K562 (cell line): ENCODE measurements around the gene ADAM15. TPM values are rescaled to one million over a fixed set of nuclear protein-coding genes. Genes with fewer than 3 reads are reported as not detected.

Experiments
- ATAC-seq: fragments of 200-7000 bp; cut with Tn5 transposase; 3 replicates; pipeline ENCODE4 v1.9.1; 2020; ENCODE audit warnings: moderate library complexity
- BruUV-seq: library from RNA; stranded (reverse); fragments of 400-500 nt; replicated peaks from 2 replicates; lab custom pipeline; 2021; lab: Mats Ljungman, UMichigan
- CTCF ChIA-PET: fragments of 300-600 bp; formaldehyde crosslinking; extraction: SDS; loops from one replicate; lab custom pipeline; 2021; ENCODE audit warnings: low intra/inter-chr PET ratio; lab: Yijun Ruan, JAX
- POLR2A ChIA-PET: fragments of 300-600, 350-650 bp; sonication (Branson Sonifier 250); formaldehyde crosslinking; extraction: SDS; loops from one replicate; lab custom pipeline; 2021; ENCODE audit warnings: antibody characterized with exemption, inconsistent platforms; lab: Yijun Ruan, JAX
- DNase-seq, 4 experiments: peaks; one replicate each; pipeline versions ENCODE4 v3.0.0 to v3.0.0-alpha.2; 2011 to 2018; ENCODE audit warnings: low spot score in 3 of 4, mixed read lengths in 3 of 4; ENCODE audit errors: extremely low read depth in 1 of 4
- FAIRE-seq: peaks from 2 replicates; lab custom pipeline; 2011; peaks lifted over from hg19 to GRCh38; lab: Jason Lieb, UNC
- H2AFZ ChIP-seq: 2 replicates; pipeline ENCODE4 v1.6.0; 2011; ENCODE audit warnings: low read depth, low read length, control low read depth, inconsistent platforms
- H3K27ac ChIP-seq: fragments of 200-600 bp; 3 replicates; pipeline ENCODE4 v1.8.0; 2011; ENCODE audit warnings: low read depth, mild to moderate bottlenecking, control low read depth, inconsistent platforms, low read length, moderate library complexity, mixed read lengths; ENCODE audit errors: extremely low read depth
- H3K27me3 ChIP-seq, 2 experiments: fragments of 300-600 bp in 1 of 2; 2 replicates in 1 of 2; 3 replicates in 1 of 2; pipeline versions ENCODE4 v1.6.0 to v1.8.0; 2011; ENCODE audit warnings: inconsistent platforms in 2 of 2, low read length in 2 of 2, mild to moderate bottlenecking in 1 of 2, mixed read lengths in 1 of 2, moderate library complexity in 1 of 2; ENCODE audit not compliant: control insufficient read depth in 2 of 2, insufficient read depth in 2 of 2
- H3K36me3 ChIP-seq: fragments of 300-600 bp; 3 replicates; pipeline ENCODE4 v1.8.0; 2011; ENCODE audit warnings: mild to moderate bottlenecking, low read length, inconsistent platforms; ENCODE audit not compliant: control insufficient read depth, insufficient read depth
- H3K4me1 ChIP-seq, 2 experiments: fragments of 200-600 bp in 1 of 2; replicated peaks in 1 of 2; 2 replicates in 1 of 2; 3 replicates in 1 of 2; pipeline versions ENCODE4 v1.5.1 to v1.8.0; 2011; ENCODE audit warnings: inconsistent platforms in 2 of 2, low read length in 2 of 2, mild to moderate bottlenecking in 1 of 2, mixed read lengths in 1 of 2, moderate library complexity in 1 of 2; ENCODE audit not compliant: control insufficient read depth in 2 of 2, insufficient read depth in 2 of 2
- H3K4me2 ChIP-seq: 2 replicates; pipeline ENCODE4 v1.6.1; 2011; ENCODE audit warnings: low read length, control low read depth, inconsistent platforms, mixed read lengths; ENCODE audit not compliant: insufficient read depth
- H3K4me3 ChIP-seq: fragments of 200-600 bp; sonication (generic), shearing (Covaris generic); 2 replicates; pipeline ENCODE4 v1.5.1; 2016; ENCODE audit warnings: control low read depth, inconsistent platforms
- H3K79me2 ChIP-seq: fragments of 200-600 bp; 3 replicates; pipeline ENCODE4 v1.8.0; 2011; ENCODE audit warnings: low read length, inconsistent platforms; ENCODE audit not compliant: control insufficient read depth, insufficient read depth
- H3K9ac ChIP-seq, 2 experiments: 2 replicates each; pipeline versions ENCODE4 v1.6.0 to v1.6.1; 2011; ENCODE audit warnings: low read depth in 2 of 2, low read length in 2 of 2, control low read depth in 1 of 2, inconsistent platforms in 1 of 2, mild to moderate bottlenecking in 1 of 2, mixed read lengths in 1 of 2; ENCODE audit not compliant: insufficient read depth in 1 of 2
- H3K9me1 ChIP-seq: one replicate; pipeline ENCODE4 v1.6.0; 2011; ENCODE audit warnings: inconsistent platforms, mild to moderate bottlenecking, low read length, moderate library complexity; ENCODE audit not compliant: control insufficient read depth, insufficient read depth
- H3K9me3 ChIP-seq: replicated peaks from 2 replicates; pipeline ENCODE4 v1.5.1; 2011; ENCODE audit warnings: low read depth, low read length, inconsistent platforms; ENCODE audit not compliant: control insufficient read depth, insufficient read depth
- H4K20me1 ChIP-seq: replicated peaks from 2 replicates; pipeline ENCODE4 v1.6.1; 2011; ENCODE audit warnings: low read length, inconsistent platforms, mixed read lengths; ENCODE audit not compliant: control insufficient read depth, insufficient read depth
- CTBP1 ChIP-seq: fragments of 450-650 bp; IDR thresholded peaks from 2 replicates; pipeline ENCODE4 v1.6.1; 2016; ENCODE audit warnings: borderline replicate concordance
- DPF2 ChIP-seq: fragments of 450-650 bp; IDR thresholded peaks from 2 replicates; pipeline ENCODE4 v1.6.1; 2016
- IRF2 ChIP-seq: sonication (generic); formaldehyde crosslinking; IDR thresholded peaks from 2 replicates; pipeline ENCODE4 v1.8.1; 2022; ENCODE audit warnings: mild to moderate bottlenecking, missing genetic modification reagents
- MAX ChIP-seq: sonication (generic); formaldehyde crosslinking; IDR thresholded peaks from 2 replicates; pipeline ENCODE4 v1.9.0; 2022; ENCODE audit warnings: mild to moderate bottlenecking, missing genetic modification reagents
- MBD1 ChIP-seq: fragments of 250-450 bp; sonication (Bioruptor Pico); IDR thresholded peaks from 2 replicates; pipeline ENCODE4 v1.8.0; 2022; ENCODE audit warnings: inconsistent platforms
- PHB2 ChIP-seq: fragments of 450-650 bp; IDR thresholded peaks from 2 replicates; pipeline ENCODE4 v1.6.1; 2017; ENCODE audit warnings: low read depth
- XRCC4 ChIP-seq: IDR thresholded peaks from one replicate; pipeline ENCODE4 v1.6.1; 2011; ENCODE audit not compliant: insufficient read depth, insufficient read length; ENCODE audit errors: extremely low read depth
- ZNF583 ChIP-seq: fragments of 250-450 bp; sonication (Bioruptor Pico); IDR thresholded peaks from 2 replicates; pipeline ENCODE4 v1.4.0; 2020
- ZNF764 ChIP-seq: fragments of 250-450 bp; sonication (Bioruptor Pico); IDR thresholded peaks from 2 replicates; pipeline ENCODE4 v1.4.0; 2020; ENCODE audit warnings: low read depth, mild to moderate bottlenecking, moderate library complexity
- ZNF79 ChIP-seq: fragments of 250-450 bp; sonication (Bioruptor Pico); IDR thresholded peaks from 2 replicates; pipeline ENCODE4 v1.4.0; 2020; ENCODE audit warnings: low read depth, mild to moderate bottlenecking, moderate library complexity
- WGBS: fragments of 100-300 bp; shearing (Covaris generic); methylation state at CpG from one replicate; pipeline ENCODE4 v1.1.6; 2016; ENCODE audit warnings: low coverage, mixed read lengths; ENCODE audit not compliant: insufficient coverage; ENCODE audit errors: missing lambda C conversion rate; 5-methylcytosine and 5-hydroxymethylcytosine counted together
- in situ Hi-C: fragments of 300-500 bp; cut with MboI; formaldehyde crosslinking; loops from 4 replicates; pipeline ENCODE4 v1.15.0; 2018; ENCODE audit warnings: inconsistent platforms, mixed read lengths
- intact Hi-C: fragments of 100-400 bp; cut with micrococcal nuclease; formaldehyde crosslinking; loops from 2 replicates; pipeline ENCODE4 v1.14.2; 2022
- polyA plus RNA-seq, 8 experiments: library from polyadenylated mRNA; depleted of rRNA in 4 of 8; stranded (reverse) in 5 of 8; unstranded in 3 of 8; fragments of >200 nt; fragmentation: Nextera tagmentation in 2 of 8; fragmentation: Illumina TruSeq in 1 of 8; extraction: Ambion mirVana in 2 of 8; extraction: Trizol in 1 of 8; gene quantifications; 2 replicates each; pipeline versions ENCODE4 v1.2.1 to v1.2.3, GENCODE V29; 2011 to 2014; ENCODE audit warnings: inconsistent platforms in 1 of 8, missing spikeins in 1 of 8
- total RNA-seq, 7 experiments: library from RNA; depleted of rRNA in 6 of 7; stranded (reverse); fragments of >200 nt in 6 of 7; fragmentation: Illumina TruSeq in 2 of 7; extraction: Trizol in 2 of 7; gene quantifications; 2 replicates each; pipeline versions ENCODE4 v1.2.1 to v1.2.3, GENCODE V29; 2011 to 2021; ENCODE audit warnings: low replicate concordance in 1 of 7
- TF ChIP-seq, protein P1 (sequence below): fragments of 250-450 bp; sonication (Bioruptor Pico); IDR thresholded peaks from 2 replicates; pipeline ENCODE4 v1.8.0; 2022; ENCODE audit warnings: moderate library complexity, mild to moderate bottlenecking, inconsistent platforms
- TF ChIP-seq, protein P2 (sequence below), 3 experiments: IDR thresholded peaks in 2 of 3; conservative IDR thresholded peaks in 1 of 3; 2 replicates each; pipeline ENCODE4 v1.5.1; 2011 to 2012; ENCODE audit warnings: low read length in 3 of 3, mild to moderate bottlenecking in 3 of 3, control low read depth in 2 of 3, improper control_type of control experiment in 1 of 3, inconsistent platforms in 1 of 3, low read depth in 1 of 3, mixed read lengths in 1 of 3, moderate library complexity in 1 of 3; ENCODE audit not compliant: insufficient read depth in 2 of 3

Gene ADAM15
- total and polyA plus RNA-seq, 9 of the 15 experiments (the other 6 are each of a cell fraction or from before 2014, with no cell fraction given) = 0.69 to 72.3 (median 32.8) TPM

- TF ChIP-seq, protein P1, sequence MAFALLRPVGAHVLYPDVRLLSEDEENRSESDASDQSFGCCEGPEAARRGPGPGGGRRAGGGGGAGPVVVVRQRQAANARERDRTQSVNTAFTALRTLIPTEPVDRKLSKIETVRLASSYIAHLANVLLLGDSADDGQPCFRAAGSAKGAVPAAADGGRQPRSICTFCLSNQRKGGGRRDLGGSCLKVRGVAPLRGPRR (CRISPR knock-in tag) = no peak
- no peak for TF ChIP-seq ZNF583 (CRISPR knock-in tag)
- TF ChIP-seq DPF2 = no peak
- TF ChIP-seq IRF2 (CRISPR knock-in tag) = no peak
- TF ChIP-seq CTBP1 = peak; percentile 68; the same call in 1 of the 2 replicates
- TF ChIP-seq ZNF764 (CRISPR knock-in tag) = no peak
- TF ChIP-seq PHB2 = no peak
- TF ChIP-seq MAX (CRISPR knock-in tag) = no peak; the same call in 1 of the 2 replicates
- TF ChIP-seq ZNF79 = no peak
These were observed 10.4 kb downstream of the ADAM15 start (continued) for GRCh38 chr1:155061381-155062150.

DNA sequence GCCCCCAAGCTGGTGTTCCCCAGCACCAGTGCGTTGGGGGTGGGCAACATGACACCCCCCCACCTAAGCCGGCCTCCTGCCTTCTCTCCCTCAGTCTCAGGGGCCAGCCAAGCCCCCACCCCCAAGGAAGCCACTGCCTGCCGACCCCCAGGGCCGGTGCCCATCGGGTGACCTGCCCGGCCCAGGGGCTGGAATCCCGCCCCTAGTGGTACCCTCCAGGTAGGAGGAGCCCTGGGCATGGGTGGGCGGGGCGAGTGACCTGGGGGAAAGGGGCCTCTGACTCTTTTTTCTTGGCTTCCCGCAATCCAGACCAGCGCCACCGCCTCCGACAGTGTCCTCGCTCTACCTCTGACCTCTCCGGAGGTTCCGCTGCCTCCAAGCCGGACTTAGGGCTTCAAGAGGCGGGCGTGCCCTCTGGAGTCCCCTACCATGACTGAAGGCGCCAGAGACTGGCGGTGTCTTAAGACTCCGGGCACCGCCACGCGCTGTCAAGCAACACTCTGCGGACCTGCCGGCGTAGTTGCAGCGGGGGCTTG is 11.1 kb downstream of the ADAM15 start:
- peaks cover 38% of the 10 kb centered on the region; the same call in 2 of the 3 replicates for H3K36me3 ChIP-seq
- H3K27me3 ChIP-seq = no peaks in the 10 kb centered on the region
- peak overlapping the region in 1 of 2 experiments; percentile 61; a peak in 2 of 4 replicates for H3K9ac ChIP-seq
- intact Hi-C loops (loop anchor here (1.0 to 5.0 kb wide), 4 partner anchors 22 to 503 kb away; partner anchors contain the start of genes CKS1B, SHC1 and UBE2Q1), in situ Hi-C loops (loop anchor here (5.0 kb wide), 1 partner anchor 105 kb away; the partner anchor contains the start of gene PBXIP1)
- peaks cover 9% of the 10 kb centered on the region; the same call in 2 of the 3 replicates for H3K79me2 ChIP-seq
- no peak overlapping the region for H3K4me3 ChIP-seq
- peak in 1 of 4 experiments; percentile 22 for DNase-seq
- H3K4me1 ChIP-seq = peaks cover 27 to 61% of the 10 kb centered on the region in 2 experiments
- ATAC-seq = no peak
- ChIA-PET CTCF (interaction anchor here (0.7 to 4.0 kb wide), 10 partner anchors 16 to 583 kb away, joined by 3 to 153 read pairs (median 6); partner anchors contain the start of genes EFNA3 and UBE2Q1), POLR2A (interaction anchor here (0.6 to 1.4 kb wide), 8 partner anchors 23 to 884 kb away, joined by 3 to 4 read pairs (median 3); partner anchors contain the start of gene FLAD1)
- no peak overlapping the region for H3K27ac ChIP-seq
- H4K20me1 ChIP-seq = no peaks in the 10 kb centered on the region; the same call in 1 of the 2 replicates
- no peak overlapping the region for H3K4me2 ChIP-seq
- no peaks in the 10 kb centered on the region for H3K9me3 ChIP-seq
- 65% methylated on average over 23 of the region's 29 CpGs for WGBS
- peaks cover 7% of the 10 kb centered on the region for H3K9me1 ChIP-seq
- no TSS peak for BruUV-seq
- H2AFZ ChIP-seq = no peak overlapping the region
- no peak for FAIRE-seq
- TF ChIP-seq MBD1 (CRISPR knock-in tag) (0 out of 2 replicates have a peak, but pooled peaks have one; percentile 13), XRCC4 (no peak)
- TF ChIP-seq, protein P2, sequence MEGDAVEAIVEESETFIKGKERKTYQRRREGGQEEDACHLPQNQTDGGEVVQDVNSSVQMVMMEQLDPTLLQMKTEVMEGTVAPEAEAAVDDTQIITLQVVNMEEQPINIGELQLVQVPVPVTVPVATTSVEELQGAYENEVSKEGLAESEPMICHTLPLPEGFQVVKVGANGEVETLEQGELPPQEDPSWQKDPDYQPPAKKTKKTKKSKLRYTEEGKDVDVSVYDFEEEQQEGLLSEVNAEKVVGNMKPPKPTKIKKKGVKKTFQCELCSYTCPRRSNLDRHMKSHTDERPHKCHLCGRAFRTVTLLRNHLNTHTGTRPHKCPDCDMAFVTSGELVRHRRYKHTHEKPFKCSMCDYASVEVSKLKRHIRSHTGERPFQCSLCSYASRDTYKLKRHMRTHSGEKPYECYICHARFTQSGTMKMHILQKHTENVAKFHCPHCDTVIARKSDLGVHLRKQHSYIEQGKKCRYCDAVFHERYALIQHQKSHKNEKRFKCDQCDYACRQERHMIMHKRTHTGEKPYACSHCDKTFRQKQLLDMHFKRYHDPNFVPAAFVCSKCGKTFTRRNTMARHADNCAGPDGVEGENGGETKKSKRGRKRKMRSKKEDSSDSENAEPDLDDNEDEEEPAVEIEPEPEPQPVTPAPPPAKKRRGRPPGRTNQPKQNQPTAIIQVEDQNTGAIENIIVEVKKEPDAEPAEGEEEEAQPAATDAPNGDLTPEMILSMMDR (IDR thresholded peaks at IDR 0.05 in 2 of 3, conservative IDR thresholded peaks at IDR 0.05 in 1 of 3; ENCODE audit: insufficient read depth in 2 of 3, low read depth in 1 of 3, low read length in 3 of 3) = 0 out of 6 replicates have a peak, but pooled peaks of 2 of the 3 experiments have one; percentile 1
